ENCODE measurements around the gene DTWD2. TPM values are rescaled to one million over a fixed set of nuclear protein-coding genes. Genes with fewer than 3 reads are reported as not detected.
"Not testable (repeated sequence)": the region's sequence is repeated elsewhere in the genome, so short reads cannot be mapped to it uniquely, and the experiment has no call there.

The DTWD2 gene
- total RNA-seq, 3 donors from 2014 or later: 6.4 to 23.1 (median 14.1) TPM

DNA sequence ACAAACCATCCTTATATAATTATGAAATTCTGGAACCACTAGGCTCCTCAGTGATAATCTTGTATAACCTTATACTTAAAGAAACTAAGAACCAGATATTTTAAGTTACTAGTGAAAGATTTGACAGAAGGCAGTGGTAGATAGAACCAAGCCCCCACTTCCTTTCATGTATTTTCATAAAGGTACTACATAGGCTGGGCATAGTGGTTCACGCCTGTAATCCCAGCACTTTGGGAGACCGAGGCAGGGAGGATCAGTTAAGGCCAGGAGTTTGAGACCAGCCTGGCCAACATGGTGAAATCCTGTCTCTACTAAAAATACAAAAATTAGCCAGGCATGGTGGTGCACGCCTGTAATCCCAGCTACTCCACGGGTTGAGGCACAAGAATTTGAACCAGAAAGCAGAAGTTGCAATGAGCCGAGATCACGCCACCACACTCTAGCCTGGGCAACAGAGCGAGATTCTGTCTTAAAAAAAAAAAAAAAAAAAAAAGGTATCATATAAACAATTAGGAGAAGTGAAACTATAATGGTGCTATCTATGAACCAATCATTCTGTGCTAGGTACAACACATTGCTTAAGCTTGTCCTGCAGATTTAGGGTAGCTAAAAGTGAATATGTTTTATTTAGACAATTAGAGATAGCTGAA lies 27.9 kb upstream of the DTWD2 start:
- no peak for DNase-seq (ENCODE audit: low spot score in 2 of 2)
- Histone ChIP-seq H3K36me3 (no peaks in the 10 kb centered on the region), H3K27me3 (no peaks in the 10 kb centered on the region), H3K9me3 (no peaks in the 10 kb centered on the region), H3K4me1 (no peaks in the 10 kb centered on the region), H3K27ac (no peak overlapping the region), H3K4me3 (no peak overlapping the region)
- intact Hi-C loops (cut with DNase I; ENCODE audit: low total_unique reads): no loop called here
- TF ChIP-seq CTCF (IDR thresholded peaks at IDR 0.05) (no peak), POLR2AphosphoS5 (IDR thresholded peaks at IDR 0.05) (no peak), POLR2A (IDR thresholded peaks at IDR 0.05) (no peak)

DNA sequence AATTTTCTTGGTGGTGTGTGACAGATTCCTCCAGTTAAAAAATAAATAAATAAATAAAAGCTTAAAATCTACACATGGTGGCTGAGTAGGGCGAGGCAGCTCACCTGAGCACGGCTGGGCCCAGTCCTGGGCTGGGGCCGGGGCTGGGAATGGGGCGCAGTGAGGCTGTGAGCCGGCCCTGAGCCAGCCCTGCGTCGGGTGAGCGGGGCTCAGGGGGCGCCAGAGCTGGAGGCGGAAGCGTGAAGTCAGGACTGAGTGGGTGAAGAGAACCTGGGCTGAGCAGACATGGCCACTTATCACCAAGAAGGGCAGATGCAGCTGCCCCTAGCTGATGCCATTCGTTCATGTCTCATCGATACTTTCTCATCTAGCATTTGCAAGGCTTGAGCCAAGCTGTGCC lies 22.8 kb upstream of the DTWD2 start:
- H3K9me3 ChIP-seq: no peaks in the 10 kb centered on the region
- no peak overlapping the region for H3K4me3 ChIP-seq
- no peak for DNase-seq (ENCODE audit: low spot score in 2 of 2)
- no peaks in the 10 kb centered on the region for H3K4me1 ChIP-seq
- H3K27ac ChIP-seq: no peak overlapping the region
- TF ChIP-seq POLR2A (IDR thresholded peaks at IDR 0.05) (no peak), CTCF (IDR thresholded peaks at IDR 0.05) (no peak), POLR2AphosphoS5 (IDR thresholded peaks at IDR 0.05) (no peak)
- no peaks in the 10 kb centered on the region for H3K27me3 ChIP-seq
- H3K36me3 ChIP-seq: no peaks in the 10 kb centered on the region
- intact Hi-C loops (cut with DNase I; ENCODE audit: low total_unique reads): no loop called here

DNA sequence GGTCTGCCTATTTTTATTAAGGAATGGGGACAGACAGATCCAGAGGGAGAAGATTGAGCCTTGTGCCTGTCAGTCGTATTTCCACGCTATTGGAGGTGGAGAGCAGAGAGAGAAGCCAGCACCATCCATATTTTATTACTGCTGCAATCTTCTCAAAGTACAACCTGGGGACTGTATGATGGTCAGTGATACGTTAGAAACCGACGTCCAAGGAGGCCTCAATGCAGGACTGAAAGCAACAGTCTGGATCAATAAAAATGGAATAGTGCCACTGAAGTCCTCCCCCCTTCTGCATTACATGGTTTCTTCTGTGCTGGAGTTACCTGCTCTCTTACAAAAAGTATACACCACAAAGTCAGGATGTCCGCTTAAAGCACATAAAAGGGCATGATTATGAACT lies 21.9 kb upstream of the DTWD2 start:
- no peak for DNase-seq (ENCODE audit: low spot score in 2 of 2)
- TF ChIP-seq CTCF (IDR thresholded peaks at IDR 0.05) (no peak), POLR2A (IDR thresholded peaks at IDR 0.05) (no peak), POLR2AphosphoS5 (IDR thresholded peaks at IDR 0.05) (no peak)

DNA sequence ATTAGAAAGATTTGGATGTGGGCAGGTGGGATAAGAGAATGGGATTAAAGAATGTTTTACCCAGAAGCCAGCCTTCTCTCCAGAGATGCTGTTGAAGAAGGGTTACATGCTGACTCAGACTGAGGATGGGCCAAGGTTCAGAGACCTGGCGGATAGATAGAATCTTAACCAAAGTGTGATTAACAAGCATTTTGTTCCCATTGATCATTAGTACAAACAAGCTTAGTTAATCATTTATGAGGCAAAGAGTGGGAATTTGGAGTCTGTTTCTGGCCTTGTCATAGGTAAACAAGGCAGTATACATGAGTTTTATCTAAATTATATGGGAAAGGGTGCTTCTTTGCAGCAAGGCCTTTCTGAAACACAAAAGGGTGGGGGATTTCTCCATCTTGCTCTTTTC lies 20.8 kb upstream of the DTWD2 start:
- intact Hi-C loops (cut with DNase I; ENCODE audit: low total_unique reads): no loop called here
- TF ChIP-seq POLR2AphosphoS5 (IDR thresholded peaks at IDR 0.05) (no peak), CTCF (IDR thresholded peaks at IDR 0.05) (no peak), POLR2A (IDR thresholded peaks at IDR 0.05) (no peak)

More for the DNA sequence above, 21.9 kb upstream of the DTWD2 start:
- Histone ChIP-seq H3K27ac (no peak overlapping the region), H3K4me3 (no peak overlapping the region), H3K36me3 (no peaks in the 10 kb centered on the region), H3K4me1 (no peaks in the 10 kb centered on the region), H3K27me3 (no peaks in the 10 kb centered on the region), H3K9me3 (no peaks in the 10 kb centered on the region)
- intact Hi-C loops (cut with DNase I; ENCODE audit: low total_unique reads): no loop called here

GRCh38 chr5:118999696-119000095 lies 11.3 kb upstream of the DTWD2 start:
- peaks cover 3 to 22% of the 10 kb centered on the region in 2 donors for H3K9me3 ChIP-seq
- no peak for TF ChIP-seq POLR2A (IDR thresholded peaks at IDR 0.05)
- no peak for TF ChIP-seq CTCF (IDR thresholded peaks at IDR 0.05)
- no peak for TF ChIP-seq POLR2AphosphoS5 (IDR thresholded peaks at IDR 0.05)
- no peak overlapping the region for H3K4me3 ChIP-seq

More for the DNA sequence above, 20.8 kb upstream of the DTWD2 start:
- Histone ChIP-seq H3K27me3 (no peaks in the 10 kb centered on the region), H3K27ac (no peak overlapping the region), H3K36me3 (no peaks in the 10 kb centered on the region), H3K4me3 (no peak overlapping the region), H3K9me3 (no peaks in the 10 kb centered on the region), H3K4me1 (no peaks in the 10 kb centered on the region)
- no peak for DNase-seq (ENCODE audit: low spot score in 2 of 2)

DNA sequence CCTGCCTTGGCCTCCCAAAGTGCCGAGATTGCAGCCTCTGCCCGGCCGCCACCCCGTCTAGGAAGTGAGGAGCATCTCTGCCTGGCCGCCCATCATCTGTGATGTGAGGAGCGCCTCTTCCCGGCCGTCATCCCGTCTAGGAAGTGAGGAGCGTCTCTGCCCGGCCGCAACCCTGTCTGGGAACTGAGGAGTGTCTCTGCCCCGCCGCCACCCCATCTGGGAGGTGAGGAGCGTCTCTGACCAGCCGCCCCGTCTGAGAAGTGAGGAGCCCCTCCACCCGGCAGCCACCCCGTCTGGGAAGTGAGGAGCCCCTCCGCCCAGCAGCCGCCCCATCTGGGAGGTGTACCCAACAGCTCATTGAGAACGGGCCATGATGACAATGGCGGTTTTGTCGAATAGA lies 10.5 kb upstream of the DTWD2 start:
- H3K4me1 ChIP-seq; H3K36me3 ChIP-seq; H3K4me3 ChIP-seq; H3K27me3 ChIP-seq; intact Hi-C loops (cut with DNase I; ENCODE audit: low total_unique reads); DNase-seq (ENCODE audit: low spot score in 2 of 2); H3K27ac ChIP-seq: not testable (repeated sequence)
- peaks cover 3 to 23% of the 10 kb centered on the region in 2 donors for H3K9me3 ChIP-seq

More at GRCh38 chr5:118999696-119000095, 11.3 kb upstream of the DTWD2 start:
- no peaks in the 10 kb centered on the region for H3K4me1 ChIP-seq
- DNase-seq (ENCODE audit: low spot score in 2 of 2): no peak
- H3K27ac ChIP-seq: no peak overlapping the region
- intact Hi-C loops (cut with DNase I; ENCODE audit: low total_unique reads): no loop called here
- H3K27me3 ChIP-seq: no peaks in the 10 kb centered on the region
- H3K36me3 ChIP-seq: no peaks in the 10 kb centered on the region
